H1 (cell line): ENCODE data around the gene TYK2. TPM values are rescaled to one million over a fixed set of nuclear protein-coding genes. Genes with fewer than 3 reads are reported as not detected.

Source experiments
- RXRA ChIP-seq: IDR thresholded peaks from 2 replicates; pipeline ENCODE4 v1.6.1; 2011; ENCODE audit warnings: low read depth, mild to moderate bottlenecking, low read length, moderate library complexity; ENCODE audit not compliant: insufficient read depth
- polyA plus RNA-seq, 7 experiments: library from polyadenylated mRNA; depleted of rRNA in 3 of 7; stranded (reverse) in 5 of 7; unstranded in 2 of 7; fragments of >200 nt in 5 of 7; fragments of 200-250 nt in 2 of 7; gene quantifications; 1 replicate in 5 of 7; 2 replicates in 1 of 7; 4 replicates in 1 of 7; pipeline versions ENCODE4 v1.2.1 to v1.2.3, GENCODE V29; 2011 to 2013; ENCODE audit warnings: missing spikeins in 2 of 7, mixed read lengths in 2 of 7
- total RNA-seq: library from RNA; stranded (reverse); fragmentation: NEBNext Ultra II Directional; extraction: Animal tissue kit (Norgen Biotek cat#: 25700); gene quantifications from 2 replicates; pipeline ENCODE4 v1.2.1, GENCODE V29; 2021

TYK2 gene
- total and polyA plus RNA-seq, 2 of the 8 experiments (the other 6 are each of a cell fraction or from before 2014, with no cell fraction given): 32.1 to 40.8 TPM

GRCh38 chr19:10419646-10420443 is 39.5 kb upstream of the TYK2 start (continued):
- no peak for TF ChIP-seq RXRA
